ENCODE data around the gene FUZ.

FUZ gene

GRCh38 chr19:49851456-49852259 lies 38.6 kb upstream of the FUZ start:
- DNase-seq: peak; percentile 49

GRCh38 chr19:49850487-49851342 lies 37.6 kb upstream of the FUZ start, which contains the start of gene PTOV1:
PTOV1 (plus strand) TSS chr19:49851159.
- DNase-seq: peak; percentile 90

- DNase-seq: no peak
Observed at GRCh38 chr19:49850221-49850486, 37.1 kb upstream of the FUZ start.

DNA sequence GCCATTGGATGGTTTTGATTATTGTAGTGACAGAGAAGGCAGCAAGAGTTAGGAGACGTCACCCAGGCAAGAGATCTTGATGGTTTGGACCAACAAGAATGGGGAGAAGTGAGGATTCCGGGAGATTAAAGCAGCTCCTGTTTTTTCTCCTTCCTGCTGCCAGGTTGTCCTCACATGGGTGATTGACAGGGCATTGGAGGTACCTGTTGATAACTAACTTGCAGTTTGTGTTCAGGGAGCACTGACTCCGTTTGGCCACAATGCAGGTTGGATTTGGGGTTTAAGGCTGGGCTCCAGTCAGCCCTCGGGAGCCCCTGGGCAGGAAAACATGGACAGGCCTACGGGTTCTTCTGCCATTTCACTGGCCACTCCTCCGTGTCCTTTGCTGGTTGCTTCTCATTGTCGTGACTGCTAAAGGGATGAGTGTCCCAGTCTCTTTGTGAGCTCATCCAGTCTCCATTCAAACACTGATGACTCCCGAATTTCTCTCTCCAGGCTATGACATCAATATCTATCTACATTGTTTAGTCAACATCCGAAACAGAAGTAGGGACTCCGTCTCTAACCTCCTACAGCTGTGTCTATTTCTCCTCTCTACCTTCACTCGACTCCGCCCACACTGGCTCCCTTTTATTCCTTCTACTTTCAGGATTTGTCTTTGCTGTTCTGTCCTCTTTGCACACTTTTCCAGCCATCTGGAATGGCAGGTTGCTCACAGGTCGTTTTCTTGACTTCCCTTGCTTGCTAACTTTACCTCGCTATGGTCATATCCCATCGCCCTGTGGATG lies 36.5 kb upstream of the FUZ start:
- no peak for DNase-seq

DNA sequence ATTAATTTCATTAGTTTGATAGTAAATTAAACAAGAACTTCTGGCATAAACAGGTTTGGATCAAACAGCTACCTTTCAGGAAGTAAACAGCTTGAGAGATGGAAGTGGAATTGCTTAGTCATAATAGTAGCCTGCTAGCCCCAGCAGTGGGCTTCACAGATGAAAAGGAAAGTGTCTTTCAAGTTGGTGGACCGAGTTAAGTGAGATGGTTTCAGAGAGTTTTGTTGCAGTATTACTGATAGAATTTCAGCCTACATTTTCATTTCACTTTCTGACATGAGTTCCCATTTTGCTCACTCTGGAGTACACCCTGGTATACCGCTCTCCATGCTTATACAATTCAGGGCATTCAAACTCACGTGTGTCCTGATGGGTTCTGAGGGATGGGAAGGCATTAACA lies 35.8 kb upstream of the FUZ start:
- no peak for DNase-seq

DNA sequence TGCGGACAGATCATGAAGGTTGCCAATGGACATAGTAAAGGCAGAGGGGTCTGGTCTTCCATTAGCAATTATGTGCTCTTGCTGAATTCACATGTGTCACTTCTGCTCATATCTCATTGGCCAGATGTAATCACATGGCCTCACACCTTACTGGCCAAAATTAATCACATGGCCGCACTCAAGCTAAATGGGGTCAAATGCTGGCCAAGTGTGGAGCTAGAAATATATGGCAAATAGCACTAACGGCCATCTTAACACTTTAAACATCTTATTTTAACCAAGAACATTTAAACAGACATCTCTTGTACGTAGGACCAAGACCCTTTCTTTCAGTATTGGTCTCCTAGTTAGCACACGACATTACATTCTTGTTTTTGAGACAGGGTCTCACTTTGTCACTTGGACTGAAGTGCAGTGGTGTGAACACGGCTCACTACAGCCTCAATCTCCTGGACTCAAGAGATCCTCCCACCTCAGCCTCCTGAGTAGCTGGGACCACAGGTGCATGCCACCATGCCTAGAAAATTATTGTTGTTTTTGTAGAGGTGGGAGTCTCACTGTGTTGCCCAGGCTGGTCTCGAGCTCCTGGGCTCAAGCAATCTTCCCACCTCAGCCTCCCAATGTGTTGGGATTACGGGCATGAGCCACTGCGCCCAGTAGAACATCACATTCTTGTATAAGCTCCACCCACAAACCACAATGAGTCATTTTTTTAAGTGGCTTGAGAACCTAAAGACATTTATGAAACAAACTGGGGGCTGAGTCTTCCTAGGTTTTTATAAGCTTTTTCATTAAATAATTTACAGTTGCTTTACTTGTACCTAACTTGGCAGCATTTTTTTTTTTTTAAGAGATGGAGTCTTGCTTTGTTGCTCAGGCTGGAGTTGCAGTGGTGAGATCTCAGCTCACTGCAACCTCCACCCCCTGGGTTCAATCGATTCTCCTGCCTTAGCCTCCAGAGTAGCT lies 34.9 kb upstream of the FUZ start:
- no peak for DNase-seq

DNA sequence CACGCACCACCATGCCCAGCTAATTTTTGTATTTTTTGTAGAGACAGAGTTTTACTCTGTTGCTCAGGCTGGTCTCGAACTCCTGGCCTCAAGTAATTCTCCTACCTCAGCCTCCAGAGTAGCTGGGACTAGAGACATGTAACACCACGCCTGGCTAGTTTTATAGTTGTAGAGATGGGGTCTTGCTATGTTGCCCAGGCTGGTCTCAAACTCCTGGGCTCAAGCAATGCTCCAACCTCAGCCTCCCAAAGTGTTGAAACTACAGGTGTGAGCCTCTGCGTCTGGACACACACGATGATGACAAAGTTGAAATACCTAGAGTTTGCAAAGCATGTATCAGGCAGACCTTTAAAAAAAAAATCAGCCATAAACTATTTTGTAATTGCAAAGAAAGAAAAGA lies 33.3 kb upstream of the FUZ start:
- no peak for DNase-seq

GRCh38 chr19:49845414-49845813 lies 32.3 kb upstream of the FUZ start:
- no peak for DNase-seq

- no peak for DNase-seq
Observed at GRCh38 chr19:49844138-49845095, 31.3 kb upstream of the FUZ start.

GRCh38 chr19:49843265-49843664 lies 30.2 kb upstream of the FUZ start:
- DNase-seq: no peak

- no peak for DNase-seq
Observed at GRCh38 chr19:49840736-49841249, 27.7 kb upstream of the FUZ start.

- DNase-seq: no peak
Observed at GRCh38 chr19:49840321-49840720, 27.2 kb upstream of the FUZ start.

DNA sequence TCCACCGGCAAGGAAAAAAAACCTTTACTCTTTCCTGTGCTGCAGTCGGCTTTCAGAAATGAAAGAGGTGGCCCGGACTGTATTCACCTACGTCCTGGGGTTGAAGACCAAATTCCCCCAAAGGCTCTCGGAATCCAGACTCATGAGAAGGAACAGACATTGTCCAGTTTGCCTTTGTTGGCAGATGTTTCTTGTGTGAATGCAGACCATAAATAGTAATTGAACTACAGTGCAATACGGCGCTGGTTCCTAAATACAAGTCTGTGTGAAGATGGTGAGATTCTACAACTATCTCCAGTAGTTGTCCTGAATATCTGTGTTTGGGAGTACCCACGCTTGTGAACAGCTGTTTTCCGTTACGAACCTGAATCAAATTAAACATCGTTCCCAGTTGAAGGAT lies 26.6 kb upstream of the FUZ start:
- DNase-seq: no peak

DNA sequence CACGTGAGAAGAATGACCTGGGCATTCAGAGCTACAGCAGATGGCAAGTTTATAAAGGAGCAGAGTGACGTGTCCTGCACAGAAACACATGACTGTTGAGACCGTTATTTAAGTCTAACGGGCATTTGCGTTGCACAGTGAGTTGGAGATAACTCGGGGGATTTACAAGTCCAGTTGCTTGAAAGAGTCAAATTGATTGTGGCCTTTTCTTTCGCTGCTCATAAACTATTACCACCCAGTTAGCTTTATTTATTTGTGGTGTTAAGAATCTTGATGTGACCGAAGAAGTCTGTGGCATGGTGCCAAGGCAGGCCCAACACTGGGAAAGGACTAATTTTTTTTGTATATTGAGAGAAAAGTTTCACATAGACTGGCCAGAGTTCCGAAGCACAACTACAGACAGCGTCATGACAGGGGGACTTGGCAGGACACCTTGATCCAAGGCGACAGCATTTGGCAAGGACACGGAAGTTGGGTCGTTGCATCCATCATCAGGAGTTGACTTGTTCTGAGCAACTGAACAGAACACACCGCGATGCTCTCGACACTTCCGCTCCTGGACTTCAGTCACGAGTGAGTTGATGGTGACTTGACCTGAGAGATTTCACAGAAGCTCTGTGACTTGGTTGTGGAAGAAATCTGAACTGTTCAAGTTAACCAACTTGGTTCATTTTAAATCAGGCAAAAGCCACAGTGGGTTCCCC lies 25.9 kb upstream of the FUZ start:
- no peak for DNase-seq

DNA sequence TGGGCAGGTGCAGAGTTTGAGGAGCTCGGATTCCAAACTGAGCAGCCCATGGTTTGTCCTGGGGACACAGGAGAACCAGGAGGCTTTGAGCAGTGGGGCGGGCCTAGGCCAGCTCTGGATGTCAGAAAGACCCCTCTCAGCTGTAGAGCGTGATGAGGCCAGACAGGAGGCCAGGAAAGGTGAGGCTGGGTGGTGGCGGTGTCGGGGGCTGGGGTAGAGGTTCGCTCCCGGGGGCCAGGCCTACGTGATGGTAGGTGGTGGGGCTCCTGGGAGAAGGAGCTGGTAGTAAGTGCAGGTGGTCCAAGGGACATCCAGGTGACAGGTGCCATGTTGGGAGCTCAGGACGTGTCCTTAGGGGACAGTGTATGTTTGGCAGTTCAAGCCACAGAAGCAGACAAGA lies 24.3 kb upstream of the FUZ start:
- no peak for DNase-seq

GRCh38 chr19:49837009-49837310 lies 23.9 kb upstream of the FUZ start:
- no peak for DNase-seq

DNA sequence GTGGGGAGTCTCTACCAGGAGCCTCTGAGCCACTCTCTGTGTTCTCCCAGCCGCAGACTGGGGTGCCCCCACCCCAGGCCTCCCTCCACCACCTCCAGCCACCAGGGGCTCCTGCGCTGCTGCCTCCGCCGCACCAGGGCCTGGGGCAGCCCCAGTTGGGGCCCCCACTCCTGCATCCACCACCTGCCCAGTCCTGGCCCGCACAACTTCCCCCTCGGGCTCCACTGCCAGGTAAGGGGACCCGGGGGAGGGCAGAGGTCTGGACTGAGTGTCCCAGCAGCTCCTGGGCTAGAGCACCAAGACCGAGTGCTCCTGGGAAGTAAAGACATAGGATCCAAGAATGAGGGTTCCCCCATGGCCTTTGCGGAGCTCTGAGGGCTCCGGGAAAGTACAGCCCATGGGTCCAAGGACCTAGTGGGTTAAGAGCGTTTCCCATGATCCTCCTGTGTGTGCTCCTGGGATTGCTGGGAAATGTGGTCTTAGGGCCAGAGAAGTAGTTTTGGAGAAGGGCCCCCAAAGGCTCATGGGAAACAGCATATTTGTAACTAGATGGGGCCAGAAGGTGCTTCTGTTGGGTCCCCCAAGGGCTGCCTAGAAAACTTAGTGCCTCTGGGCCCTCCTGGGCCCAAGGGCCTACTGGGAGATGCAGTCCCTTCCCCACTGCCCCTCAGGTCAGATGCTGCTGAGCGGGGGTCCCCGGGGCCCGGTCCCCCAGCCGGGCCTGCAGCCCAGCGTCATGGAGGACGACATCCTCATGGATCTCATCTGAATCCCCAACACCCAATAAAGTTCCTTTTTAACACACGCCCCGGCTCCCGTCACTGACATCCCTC lies 23.3 kb upstream of the FUZ start:
- no peak for DNase-seq

DNA sequence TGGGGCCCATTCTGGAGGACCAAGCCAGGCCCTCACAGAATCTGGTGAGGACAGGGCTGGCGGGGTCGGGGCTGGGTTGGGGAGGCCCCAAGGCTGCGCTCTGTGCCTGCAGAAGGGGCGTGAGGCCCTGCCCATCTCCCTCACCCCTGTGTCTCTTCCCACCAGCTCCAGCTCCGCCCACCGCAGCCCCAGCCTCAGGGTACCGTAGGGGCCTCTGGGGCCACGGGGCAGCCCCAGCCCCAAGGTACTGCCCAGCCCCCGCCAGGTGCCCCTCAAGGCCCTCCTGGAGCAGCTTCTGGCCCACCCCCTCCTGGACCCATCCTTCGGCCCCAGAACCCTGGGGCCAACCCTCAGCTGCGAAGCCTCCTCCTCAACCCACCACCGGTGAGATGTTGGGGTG lies 22.5 kb upstream of the FUZ start:
- no peak for DNase-seq

- no peak for DNase-seq
Observed at GRCh38 chr19:49833599-49833998, 20.5 kb upstream of the FUZ start.

DNA sequence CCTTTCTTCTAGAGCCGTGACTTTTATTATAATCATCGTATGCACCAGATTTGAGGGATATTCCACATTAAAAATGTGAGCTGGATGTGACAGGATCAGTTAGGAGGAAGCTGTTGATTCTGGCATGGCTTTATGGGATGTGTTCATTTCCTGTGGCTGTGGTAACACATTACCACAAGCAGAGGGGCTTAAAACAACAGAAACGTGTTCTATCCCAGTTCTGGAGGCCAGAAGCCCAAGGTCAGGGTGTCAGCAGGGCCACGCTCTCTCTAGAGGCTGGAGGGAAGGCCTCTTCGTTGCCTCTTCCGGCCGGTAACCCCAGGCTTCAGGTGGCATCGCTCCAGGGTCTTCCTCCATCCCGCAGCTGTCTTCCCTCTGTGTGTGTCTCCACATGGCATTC lies 19.5 kb upstream of the FUZ start:
- DNase-seq: no peak

All from activated T-cell treated with anti-CD3 and anti-CD28 coated beads, Interleukin-2, amount 50 U/mL, for 1 hour (primary cell).